MM.1S (cell line): ENCODE data around the gene COPG2.
"Not testable (repeated sequence)": the region's sequence is repeated elsewhere in the genome, so short reads cannot be mapped to it uniquely, and the experiment has no call there.

Experiments
- DNase-seq: peaks from one replicate; pipeline ENCODE4 v3.0.0-alpha.2; 2015
- H2AFZ ChIP-seq: fragments of 300-600 bp; sonication (generic); 2 replicates; pipeline ENCODE4 v1.6.0; 2016; ENCODE audit warnings: antibody characterized with exemption, low read length
- H3F3A ChIP-seq: fragments of 300-600 bp; sonication (generic); 2 replicates; pipeline ENCODE4 v1.6.1; 2016; ENCODE audit warnings: mild to moderate bottlenecking, antibody characterized with exemption, low read length, moderate library complexity, mixed read lengths; ENCODE audit not compliant: insufficient read depth
- H3K27ac ChIP-seq: fragments of 300-600 bp; sonication (generic); 2 replicates; pipeline ENCODE4 v1.5.1; 2016; ENCODE audit warnings: mild to moderate bottlenecking, low read length
- H3K27me3 ChIP-seq: fragments of 300-600 bp; sonication (generic); replicated peaks from 2 replicates; pipeline ENCODE4 v1.6.0; 2016; ENCODE audit warnings: low read length; ENCODE audit not compliant: insufficient read depth
- H3K36me3 ChIP-seq: fragments of 300-600 bp; sonication (generic); replicated peaks from 2 replicates; pipeline ENCODE4 v1.6.1; 2016; ENCODE audit warnings: mild to moderate bottlenecking, low read length, mixed read lengths; ENCODE audit not compliant: insufficient read depth
- H3K4me1 ChIP-seq: fragments of 300-600 bp; sonication (generic); 2 replicates; pipeline ENCODE4 v1.6.1; 2016; ENCODE audit warnings: low read length, mixed read lengths
- H3K4me2 ChIP-seq: fragments of 300-600 bp; sonication (generic); 2 replicates; pipeline ENCODE4 v1.6.0; 2016; ENCODE audit warnings: low read depth, low read length
- H3K4me3 ChIP-seq: fragments of 300-600 bp; sonication (generic); 2 replicates; pipeline ENCODE4 v1.5.1; 2016; ENCODE audit warnings: low read length, mixed read lengths
- H3K79me2 ChIP-seq: fragments of 300-600 bp; sonication (generic); 2 replicates; pipeline ENCODE4 v1.6.1; 2016; ENCODE audit warnings: mixed run types, low read length, mixed read lengths
- H3K9ac ChIP-seq: fragments of 300-600 bp; sonication (generic); 2 replicates; pipeline ENCODE4 v1.6.1; 2016; ENCODE audit warnings: low read length, mixed read lengths
- H3K9me2 ChIP-seq: fragments of 300-600 bp; sonication (generic); replicated peaks from 2 replicates; pipeline ENCODE4 v1.6.1; 2016; ENCODE audit warnings: mild to moderate bottlenecking, low read length, mixed read lengths; ENCODE audit not compliant: insufficient read depth
- H3K9me3 ChIP-seq: fragments of 300-600 bp; sonication (generic); replicated peaks from 2 replicates; pipeline ENCODE4 v1.6.1; 2016; ENCODE audit warnings: mild to moderate bottlenecking, low read length, mixed read lengths; ENCODE audit not compliant: insufficient read depth
- H4K20me1 ChIP-seq: fragments of 300-600 bp; sonication (generic); 2 replicates; pipeline ENCODE4 v1.6.1; 2016; ENCODE audit warnings: mild to moderate bottlenecking, low read length, moderate library complexity, mixed read lengths; ENCODE audit not compliant: insufficient read depth
- CTCF ChIP-seq: fragments of 300-600 bp; sonication (generic); IDR thresholded peaks from 2 replicates; pipeline ENCODE4 v1.5.1; 2016; ENCODE audit warnings: antibody characterized with exemption, low read length, mixed read lengths
- EZH2 ChIP-seq: fragments of 300-600 bp; sonication (generic); optimal IDR thresholded peaks from 2 replicates; pipeline ENCODE3; 2017; ENCODE audit warnings: low read depth, mild to moderate bottlenecking, antibody characterized with exemption, low read length, mixed read lengths
- EZH2phosphoT487 ChIP-seq: fragments of 300-600 bp; sonication (generic); IDR thresholded peaks from 2 replicates; pipeline ENCODE4 v1.6.1; 2018; ENCODE audit warnings: antibody characterized with exemption, low read length

COPG2 gene

GRCh38 chr7:130700760-130701159 lies 32.2 kb upstream of the COPG2 start:
- H2AFZ ChIP-seq: no peak overlapping the region
- no peak for DNase-seq
- H3K79me2 ChIP-seq: no peaks in the 10 kb centered on the region
- H3K4me2 ChIP-seq: no peak overlapping the region
- no peaks in the 10 kb centered on the region for H3K36me3 ChIP-seq
- H3K9ac ChIP-seq: no peak overlapping the region
- no peaks in the 10 kb centered on the region for H3F3A ChIP-seq
- H3K27me3 ChIP-seq: no peaks in the 10 kb centered on the region
- TF ChIP-seq EZH2phosphoT487: no peak
- TF ChIP-seq CTCF: no peak
- no peak for TF ChIP-seq EZH2
- no peak overlapping the region for H3K4me3 ChIP-seq
- H3K4me1 ChIP-seq: no peaks in the 10 kb centered on the region
- H3K9me2 ChIP-seq: no peaks in the 10 kb centered on the region
- no peaks in the 10 kb centered on the region for H4K20me1 ChIP-seq
- H3K27ac ChIP-seq: no peak overlapping the region
- no peaks in the 10 kb centered on the region for H3K9me3 ChIP-seq

DNA sequence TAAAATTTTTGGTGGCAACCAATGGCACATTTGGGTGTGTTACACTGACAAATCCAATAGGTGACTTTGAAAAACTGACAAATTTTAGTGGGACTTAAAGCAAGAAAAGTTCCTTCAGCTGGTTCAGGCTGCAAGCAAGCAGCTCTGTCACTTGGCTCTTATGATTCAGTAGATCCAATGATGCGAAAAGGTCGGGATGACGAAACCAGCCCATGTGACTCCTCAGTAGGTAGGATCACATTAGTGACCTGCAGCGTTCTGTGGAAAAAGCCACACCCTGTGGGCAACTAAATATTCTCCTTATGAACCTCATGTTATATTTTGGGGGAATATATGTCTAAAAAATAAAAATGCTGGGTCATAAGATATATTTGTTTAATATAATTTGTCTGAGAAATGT lies 31.1 kb upstream of the COPG2 start:
- no peak for TF ChIP-seq CTCF
- TF ChIP-seq EZH2: no peak
- no peak for TF ChIP-seq EZH2phosphoT487
- H3K4me1 ChIP-seq: no peaks in the 10 kb centered on the region

GRCh38 chr7:130697820-130698219 lies 29.3 kb upstream of the COPG2 start:
- H3K27me3 ChIP-seq: no peaks in the 10 kb centered on the region
- H3K9me3 ChIP-seq: no peaks in the 10 kb centered on the region
- H4K20me1 ChIP-seq: no peaks in the 10 kb centered on the region
- DNase-seq: no peak
- H3K4me2 ChIP-seq: no peak overlapping the region
- no peak overlapping the region for H2AFZ ChIP-seq
- H3K9ac ChIP-seq: no peak overlapping the region
- H3K36me3 ChIP-seq: no peaks in the 10 kb centered on the region
- no peaks in the 10 kb centered on the region for H3K79me2 ChIP-seq
- no peaks in the 10 kb centered on the region for H3F3A ChIP-seq
- no peak overlapping the region for H3K27ac ChIP-seq
- TF ChIP-seq EZH2phosphoT487: no peak
- no peak overlapping the region for H3K4me3 ChIP-seq
- no peaks in the 10 kb centered on the region for H3K4me1 ChIP-seq
- no peaks in the 10 kb centered on the region for H3K9me2 ChIP-seq

More for the DNA sequence above, 31.1 kb upstream of the COPG2 start:
- Histone ChIP-seq H3K9ac (no peak overlapping the region), H3K27me3 (no peaks in the 10 kb centered on the region), H3K27ac (no peak overlapping the region), H4K20me1 (no peaks in the 10 kb centered on the region), H3F3A (no peaks in the 10 kb centered on the region), H3K4me3 (no peak overlapping the region), H3K9me2 (no peaks in the 10 kb centered on the region), H2AFZ (no peak overlapping the region), H3K4me2 (no peak overlapping the region), H3K36me3 (no peaks in the 10 kb centered on the region), H3K79me2 (no peaks in the 10 kb centered on the region), H3K9me3 (no peaks in the 10 kb centered on the region)
- no peak for DNase-seq

GRCh38 chr7:130695840-130696239 lies 27.3 kb upstream of the COPG2 start:
- H2AFZ ChIP-seq: no peak overlapping the region
- no peak overlapping the region for H3K4me3 ChIP-seq
- no peaks in the 10 kb centered on the region for H3F3A ChIP-seq
- H3K9ac ChIP-seq: no peak overlapping the region
- H3K9me2 ChIP-seq: no peaks in the 10 kb centered on the region
- no peak overlapping the region for H3K27ac ChIP-seq
- no peak overlapping the region for H3K4me2 ChIP-seq
- H3K9me3 ChIP-seq: no peaks in the 10 kb centered on the region
- H3K4me1 ChIP-seq: no peaks in the 10 kb centered on the region
- H4K20me1 ChIP-seq: no peaks in the 10 kb centered on the region
- no peaks in the 10 kb centered on the region for H3K79me2 ChIP-seq
- H3K27me3 ChIP-seq: no peaks in the 10 kb centered on the region
- no peaks in the 10 kb centered on the region for H3K36me3 ChIP-seq
- DNase-seq: peak; percentile 52
- TF ChIP-seq EZH2phosphoT487: no peak
- no peak for TF ChIP-seq EZH2
- TF ChIP-seq CTCF: peak; percentile 74

DNA sequence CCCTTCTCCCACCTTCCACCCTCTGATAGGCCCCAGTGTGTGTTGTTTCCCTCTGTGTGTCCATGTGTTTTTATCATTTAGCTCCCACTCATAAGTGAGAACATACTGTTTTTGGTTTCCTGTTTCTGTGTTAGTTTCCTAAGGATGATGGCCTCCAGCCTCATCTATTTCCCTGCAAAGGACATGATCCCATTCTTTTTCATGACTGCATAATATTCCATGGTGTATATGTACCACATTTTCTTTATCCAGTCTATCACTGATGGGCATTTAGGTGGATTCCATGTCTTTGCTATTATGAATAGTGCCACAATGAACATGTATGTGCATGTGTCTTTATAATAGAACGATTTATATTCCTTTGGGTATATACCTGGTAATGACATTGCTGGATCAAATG lies 23.8 kb upstream of the COPG2 start:
- not testable (repeated sequence) for H4K20me1 ChIP-seq, DNase-seq

More for the DNA sequence above, 23.8 kb upstream of the COPG2 start:
- H3K36me3 ChIP-seq, H3K9me3 ChIP-seq, H3K9ac ChIP-seq, H3K27me3 ChIP-seq, H3K9me2 ChIP-seq, H2AFZ ChIP-seq, H3K4me1 ChIP-seq, H3K27ac ChIP-seq, H3K4me2 ChIP-seq, H3K79me2 ChIP-seq, H3K4me3 ChIP-seq, H3F3A ChIP-seq: not testable (repeated sequence)
